ENCODE measurements around the gene ORC4. TPM values are rescaled to one million over a fixed set of nuclear protein-coding genes. Genes with fewer than 3 reads are reported as not detected.

Gene ORC4
- total and polyA plus RNA-seq, 2 of the 8 experiments (the other 6 are each of a cell fraction or from before 2014, with no cell fraction given): 22.7 to 63.7 TPM

DNA sequence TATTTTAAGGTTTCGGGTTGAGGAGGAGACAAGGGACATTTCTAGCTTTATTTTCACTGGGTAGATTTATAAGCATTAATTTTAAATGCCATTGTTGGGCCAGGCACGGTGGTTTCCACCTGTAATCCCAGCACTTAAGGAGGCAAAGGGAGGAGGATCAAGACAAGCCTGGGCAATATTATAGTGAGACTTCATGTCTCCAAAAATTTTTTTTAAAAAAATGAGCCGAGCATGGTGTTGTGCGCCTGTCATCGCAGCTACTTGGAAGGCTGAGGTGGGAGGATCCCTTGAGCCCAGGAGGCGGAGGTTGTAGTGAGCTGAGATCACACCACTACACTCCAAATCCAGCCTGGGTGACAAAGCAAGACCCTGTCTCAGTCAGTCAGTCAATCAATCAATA, 45.4 kb upstream of the ORC4 start:
- 93% methylated on average over 6 of the region's 6 CpGs; no CpG with 5 or more reads in 1 of the 2 experiments for WGBS, 2 experiments (ENCODE audit: extremely low coverage in 1 of 2, insufficient coverage in 1 of 2, insufficient read length in 1 of 2, insufficient replicate concordance in 2 of 2, low coverage in 1 of 2, low lambda C conversion rate in 2 of 2, missing lambda C conversion rate in 1 of 2)

More for the DNA sequence above, 45.4 kb upstream of the ORC4 start:
- no peaks in the 10 kb centered on the region for H3K79me1 ChIP-seq (ENCODE audit: low read depth, low read length)
- no peaks in the 10 kb centered on the region for H3K27me3 ChIP-seq (replicated peaks in 1 of 4; ENCODE audit: control insufficient read depth in 3 of 4, extremely low read depth in 1 of 4, insufficient read depth in 3 of 4, low read length in 3 of 4)
- POLR2A ChIA-PET (ENCODE audit: partially characterized antibody): no interaction called here
- no peak overlapping the region for H3K27ac ChIP-seq (ENCODE audit: low read depth, low read length)
- no peak overlapping the region for H2BK15ac ChIP-seq (ENCODE audit: low read length)
- H2BK5ac ChIP-seq (ENCODE audit: low read depth, low read length): no peak overlapping the region
- H2AFZ ChIP-seq (ENCODE audit: low read length): no peak overlapping the region
- H3K9ac ChIP-seq (replicated peaks in 1 of 4; ENCODE audit: extremely low read depth in 1 of 4, low read depth in 3 of 4, low read length in 3 of 4): no peak overlapping the region
- no peak overlapping the region for H3K14ac ChIP-seq (ENCODE audit: insufficient read length)
- DNase-seq (ENCODE audit: low read depth in 1 of 2, low spot score in 2 of 2): no peak
- no peaks in the 10 kb centered on the region; a peak in 1 of 7 replicates for H3K4me1 ChIP-seq (replicated peaks in 1 of 4; ENCODE audit: control insufficient read depth in 3 of 4, insufficient read depth in 4 of 4, low read length in 3 of 4)
- no peak overlapping the region for H4K8ac ChIP-seq (ENCODE audit: extremely low read depth, insufficient read depth, low read length)
- no peak overlapping the region for H4K91ac ChIP-seq (replicated peaks; ENCODE audit: insufficient read length, low read length)
- H3K23me2 ChIP-seq (ENCODE audit: low read depth, low read length): no peaks in the 10 kb centered on the region
- TF ChIP-seq, protein P1, sequence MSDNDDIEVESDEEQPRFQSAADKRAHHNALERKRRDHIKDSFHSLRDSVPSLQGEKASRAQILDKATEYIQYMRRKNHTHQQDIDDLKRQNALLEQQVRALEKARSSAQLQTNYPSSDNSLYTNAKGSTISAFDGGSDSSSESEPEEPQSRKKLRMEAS (IDR thresholded peaks at IDR 0.05): no peak
- TF ChIP-seq RBBP5 (IDR thresholded peaks at IDR 0.05; ENCODE audit: borderline replicate concordance, low read depth, low read length) (no peak), EGR1 (IDR thresholded peaks at IDR 0.05; ENCODE audit: borderline replicate concordance, low read depth, low read length) (no peak), SP4 (IDR thresholded peaks at IDR 0.05; ENCODE audit: low read length) (no peak), CHD2 (IDR thresholded peaks at IDR 0.05; ENCODE audit: low read length) (no peak)
- peaks cover 0 to 2% of the 10 kb centered on the region in 2 experiments for H4K20me1 ChIP-seq (replicated peaks in 1 of 2; ENCODE audit: control insufficient read depth in 1 of 2, insufficient read depth in 2 of 2, low read length in 2 of 2)
- H2BK120ac ChIP-seq (replicated peaks; ENCODE audit: low read depth, low read length): no peak overlapping the region
- no peak overlapping the region for H3K4me2 ChIP-seq (ENCODE audit: insufficient read depth in 1 of 2, low read depth in 2 of 2, low read length in 2 of 2)
- H3K18ac ChIP-seq (ENCODE audit: extremely low read depth, low read length): no peak overlapping the region
- no peak overlapping the region for H3K23ac ChIP-seq (ENCODE audit: insufficient read length)
- no peaks in the 10 kb centered on the region for H3K36me3 ChIP-seq (ENCODE audit: control insufficient read depth in 2 of 4, insufficient read depth in 4 of 4, low read length in 3 of 4)
- CTCF ChIA-PET (ENCODE audit: partially characterized antibody): interaction anchor here (0.6 to 2.6 kb wide), 4 partner anchors 46 to 443 kb away, joined by 3 to 11 read pairs (median 4); partner anchors contain the start of gene ORC4
- H4K5ac ChIP-seq (ENCODE audit: insufficient read length, low read depth, low read length): no peak overlapping the region
- H3K9me3 ChIP-seq (ENCODE audit: insufficient read depth in 2 of 2, low read depth in 1 of 2, low read length in 1 of 2): no peaks in the 10 kb centered on the region
- no peak overlapping the region for H3K56ac ChIP-seq (replicated peaks; ENCODE audit: insufficient read length, low read depth, low read length)
- H3K4ac ChIP-seq (replicated peaks; ENCODE audit: insufficient read length, low read depth, low read length): no peak overlapping the region
- H3K79me2 ChIP-seq (ENCODE audit: control insufficient read depth in 1 of 2, insufficient read depth in 2 of 2, low read length in 2 of 2): no peaks in the 10 kb centered on the region
- H3K4me3 ChIP-seq (ENCODE audit: extremely low read depth in 1 of 4, insufficient read depth in 2 of 4, low read depth in 3 of 4, low read length in 4 of 4): no peak overlapping the region
- H2BK20ac ChIP-seq (ENCODE audit: low read length): no peak overlapping the region
- H2BK12ac ChIP-seq (ENCODE audit: low read depth, low read length): no peak overlapping the region
- no peak overlapping the region for H2AK5ac ChIP-seq (ENCODE audit: low read depth, low read length)
- no peak for FAIRE-seq

Measured in H1 (cell line).